Raji (cell line): Measurements from ENCODE around the gene NUBPL.

Source experiments
- POLR2A ChIP-seq: IDR thresholded peaks from 2 replicates; pipeline ENCODE4 v1.6.1; 2011; ENCODE audit warnings: low read depth, low read length, control low read depth; ENCODE audit not compliant: insufficient read depth

The NUBPL gene

DNA sequence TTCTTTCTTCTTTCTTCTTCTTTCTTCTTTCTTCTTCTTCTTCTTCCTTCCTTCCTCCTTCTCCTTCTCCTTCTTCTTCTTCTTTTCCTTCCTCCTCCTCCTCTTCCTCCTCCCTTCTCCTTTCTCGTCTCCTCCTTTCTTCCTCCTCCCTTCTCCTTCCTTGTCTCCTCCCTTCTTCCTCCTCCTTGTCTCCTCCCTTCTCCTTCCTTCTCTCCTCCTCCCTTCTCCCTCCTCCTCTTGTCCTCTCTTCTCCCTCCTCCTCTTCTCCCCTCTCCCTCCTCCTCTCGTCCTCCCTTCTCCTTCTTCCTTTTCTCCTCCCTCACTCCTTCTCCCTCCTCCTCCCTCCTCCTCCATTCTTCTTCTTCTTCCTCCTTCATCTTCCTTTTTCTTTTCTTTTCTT is 44.5 kb downstream of the NUBPL start:
- TF ChIP-seq POLR2A: no peak

DNA sequence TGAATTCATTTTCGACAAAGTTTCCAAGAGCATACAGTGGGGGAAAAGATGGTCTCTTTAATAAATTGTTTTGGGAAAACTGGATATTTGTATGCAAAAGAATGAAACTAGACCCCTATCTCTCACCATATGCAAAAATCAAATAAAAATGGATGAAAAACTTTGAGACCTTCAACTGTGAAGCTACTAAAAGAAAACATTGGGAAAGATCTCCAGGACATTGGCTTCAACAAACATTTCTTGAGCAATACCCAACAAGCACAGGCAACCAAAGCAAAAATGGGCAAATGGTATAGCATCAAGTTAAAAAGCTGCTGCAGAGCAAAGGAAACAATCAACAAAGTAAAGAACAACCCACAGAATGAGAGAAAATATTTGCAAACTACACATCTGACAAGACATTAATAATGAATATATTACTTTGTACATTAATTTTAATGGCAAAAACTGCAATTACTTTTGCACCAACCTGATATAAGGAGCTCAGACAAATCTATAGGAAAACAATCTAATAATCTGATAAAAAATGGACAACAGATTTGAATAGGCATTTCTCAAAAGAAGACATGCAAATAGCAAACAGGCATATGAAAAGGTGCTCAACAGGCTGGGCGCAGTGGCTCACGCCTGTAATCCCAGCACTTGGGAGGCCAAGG is 50.7 kb downstream of the NUBPL start:
- no peak for TF ChIP-seq POLR2A

DNA sequence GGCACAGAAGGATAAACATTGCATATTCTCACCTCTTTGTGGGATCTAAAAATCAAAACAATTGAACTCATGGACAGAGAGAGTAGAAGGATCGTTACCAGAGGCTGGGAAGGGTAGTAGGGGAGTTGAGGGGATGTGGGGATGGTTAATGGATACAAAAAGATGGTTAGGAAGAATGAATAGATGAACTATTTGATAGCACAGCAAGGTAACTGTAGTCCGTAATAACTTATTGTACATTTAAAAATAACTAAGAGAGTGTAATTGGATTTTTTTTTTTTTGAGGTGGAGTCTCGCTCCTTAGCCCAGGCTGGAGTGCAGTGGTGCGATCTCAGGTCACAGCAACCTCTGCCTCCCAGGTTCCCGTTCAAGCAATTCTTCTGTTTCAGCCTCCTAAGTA is 52.0 kb downstream of the NUBPL start:
- TF ChIP-seq POLR2A: no peak

- no peak for TF ChIP-seq POLR2A
Measured at GRCh38 chr14:31619440-31619839, 58.2 kb downstream of the NUBPL start.

GRCh38 chr14:31622060-31622459 is 60.9 kb downstream of the NUBPL start:
- TF ChIP-seq POLR2A: no peak

DNA sequence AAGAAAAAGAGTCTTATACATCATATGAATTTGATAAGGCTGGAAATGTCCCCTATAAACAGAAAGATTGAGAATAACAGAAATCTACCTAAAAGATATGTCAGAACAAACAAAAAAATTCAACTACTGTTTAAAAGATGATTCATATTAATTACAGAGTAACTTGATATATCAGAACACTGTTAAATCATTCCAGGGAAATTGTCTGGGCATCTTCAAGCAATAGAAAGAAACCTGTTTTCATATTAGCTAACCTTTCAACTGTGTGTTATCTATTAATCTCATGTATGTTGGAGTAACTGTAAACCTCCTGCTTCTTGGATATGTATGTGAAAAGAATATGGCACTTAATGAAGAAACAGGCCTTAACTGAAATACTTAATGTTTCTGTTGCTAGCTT is 96.7 kb downstream of the NUBPL start:
- TF ChIP-seq POLR2A: no peak

DNA sequence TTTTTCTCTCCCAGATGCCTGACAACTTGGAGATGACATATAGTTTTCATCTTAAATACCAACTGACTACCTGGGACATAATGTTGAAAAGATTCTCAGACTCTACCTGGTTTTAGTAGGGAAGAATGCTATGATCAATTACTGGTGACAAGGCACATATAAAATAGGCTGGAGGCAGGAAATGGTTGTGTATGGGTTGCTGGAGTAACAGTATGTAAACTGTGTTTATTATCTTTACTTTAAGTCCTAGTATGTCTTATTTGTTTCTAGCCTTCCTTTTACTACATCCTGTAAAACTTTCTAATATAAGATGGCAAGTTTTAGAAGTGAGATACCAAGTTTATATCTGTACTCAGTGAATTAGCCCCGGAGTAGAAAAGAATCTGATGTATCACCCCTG is 98.1 kb downstream of the NUBPL start:
- TF ChIP-seq POLR2A: no peak

DNA sequence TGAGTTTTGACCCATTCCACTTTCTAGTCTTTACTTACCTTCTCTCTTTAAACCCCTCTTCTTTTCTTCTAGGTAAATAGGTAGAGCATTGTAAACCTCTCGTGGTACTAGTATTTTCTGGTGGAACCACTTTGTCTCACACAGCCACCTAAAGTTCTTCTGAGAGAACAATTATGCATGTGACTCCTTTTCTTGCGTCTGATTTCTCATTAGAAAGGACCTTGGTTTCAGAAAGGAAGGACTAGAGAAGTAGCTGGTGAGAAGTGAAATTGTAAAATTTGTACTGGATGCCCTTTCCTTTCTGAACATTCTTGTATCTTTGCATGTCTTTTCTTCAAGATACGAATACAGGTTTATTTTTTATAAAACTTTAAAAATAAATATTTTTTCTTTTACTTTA is 99.0 kb downstream of the NUBPL start:
- no peak for TF ChIP-seq POLR2A

DNA sequence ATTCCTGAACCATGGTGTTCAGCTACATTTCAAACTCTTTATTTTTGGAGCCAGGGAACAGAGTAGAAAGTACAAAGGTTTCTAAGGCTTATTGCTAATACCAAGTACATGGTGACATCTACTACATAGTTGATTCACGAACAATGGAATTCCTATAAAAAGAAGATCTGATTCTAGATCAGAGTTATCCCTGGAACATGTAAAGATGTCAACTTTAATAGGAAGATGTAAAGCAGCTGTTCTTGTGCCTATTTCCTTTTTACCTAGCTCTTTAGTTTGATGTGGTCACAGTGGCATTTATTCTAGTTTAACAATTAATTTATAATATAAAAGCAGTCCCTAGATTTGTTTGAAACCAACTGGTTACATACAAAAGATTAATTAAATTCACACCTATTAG is 99.5 kb downstream of the NUBPL start:
- no peak for TF ChIP-seq POLR2A

DNA sequence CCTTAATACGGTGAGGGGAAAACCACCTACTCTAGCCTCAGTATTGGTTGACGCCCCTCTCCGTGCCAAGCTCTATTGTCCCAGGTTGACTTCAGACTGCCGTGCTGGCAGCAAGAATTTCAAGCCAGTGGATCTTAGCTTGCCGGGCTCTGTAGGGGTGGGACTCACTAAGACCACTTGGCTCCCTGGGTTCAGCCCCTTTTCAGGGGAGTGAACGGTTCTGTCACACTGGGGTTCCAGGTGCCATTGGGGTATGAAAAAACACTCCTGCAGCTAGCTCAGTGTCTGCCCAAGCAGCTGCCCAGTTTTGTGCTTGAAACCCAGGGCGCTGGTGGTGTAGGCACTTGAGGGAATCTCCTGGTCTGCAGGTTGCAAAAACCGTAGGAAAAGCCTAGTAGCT is 107.1 kb downstream of the NUBPL start:
- no peak for TF ChIP-seq POLR2A

- no peak for TF ChIP-seq POLR2A
Measured at GRCh38 chr14:31672709-31673108, 111.5 kb downstream of the NUBPL start.

DNA sequence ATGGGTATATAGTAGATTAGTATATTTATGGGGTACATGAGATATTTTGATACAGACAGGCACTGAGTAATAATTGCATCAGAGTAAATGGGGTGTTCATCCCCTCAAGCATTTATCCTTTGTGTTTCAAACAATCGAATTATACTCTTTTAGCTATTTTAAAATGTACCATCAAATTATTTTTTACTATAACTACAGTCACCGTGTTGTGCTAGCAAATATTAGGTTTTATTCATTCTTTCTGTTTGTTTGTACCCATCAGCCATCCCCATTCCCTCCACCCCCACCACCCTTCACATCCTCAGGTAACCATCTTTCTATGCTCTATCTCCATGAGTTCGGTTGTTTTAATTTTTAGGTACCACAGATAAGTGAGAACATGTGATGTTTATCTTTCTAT is 115.8 kb downstream of the NUBPL start:
- no peak for TF ChIP-seq POLR2A

DNA sequence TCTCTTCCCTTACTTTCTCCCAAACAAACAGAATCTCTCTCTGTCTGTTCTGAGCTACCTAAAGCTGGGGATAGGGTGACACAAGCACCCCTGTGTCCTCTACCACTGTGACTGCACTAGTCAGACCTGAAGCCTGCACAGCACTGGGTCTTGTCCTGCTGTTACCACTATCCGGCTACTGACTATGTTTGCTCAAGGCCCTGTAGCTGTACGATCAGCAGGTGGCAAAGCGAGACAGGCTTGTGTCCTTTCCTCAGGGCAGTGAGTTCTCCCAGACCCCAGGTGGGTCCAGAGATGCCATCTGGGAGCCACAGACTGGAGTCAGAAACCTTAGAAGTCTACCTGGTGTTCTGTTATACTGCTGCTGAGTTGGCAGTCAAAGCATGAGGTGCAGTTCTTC is 116.4 kb downstream of the NUBPL start:
- no peak for TF ChIP-seq POLR2A

DNA sequence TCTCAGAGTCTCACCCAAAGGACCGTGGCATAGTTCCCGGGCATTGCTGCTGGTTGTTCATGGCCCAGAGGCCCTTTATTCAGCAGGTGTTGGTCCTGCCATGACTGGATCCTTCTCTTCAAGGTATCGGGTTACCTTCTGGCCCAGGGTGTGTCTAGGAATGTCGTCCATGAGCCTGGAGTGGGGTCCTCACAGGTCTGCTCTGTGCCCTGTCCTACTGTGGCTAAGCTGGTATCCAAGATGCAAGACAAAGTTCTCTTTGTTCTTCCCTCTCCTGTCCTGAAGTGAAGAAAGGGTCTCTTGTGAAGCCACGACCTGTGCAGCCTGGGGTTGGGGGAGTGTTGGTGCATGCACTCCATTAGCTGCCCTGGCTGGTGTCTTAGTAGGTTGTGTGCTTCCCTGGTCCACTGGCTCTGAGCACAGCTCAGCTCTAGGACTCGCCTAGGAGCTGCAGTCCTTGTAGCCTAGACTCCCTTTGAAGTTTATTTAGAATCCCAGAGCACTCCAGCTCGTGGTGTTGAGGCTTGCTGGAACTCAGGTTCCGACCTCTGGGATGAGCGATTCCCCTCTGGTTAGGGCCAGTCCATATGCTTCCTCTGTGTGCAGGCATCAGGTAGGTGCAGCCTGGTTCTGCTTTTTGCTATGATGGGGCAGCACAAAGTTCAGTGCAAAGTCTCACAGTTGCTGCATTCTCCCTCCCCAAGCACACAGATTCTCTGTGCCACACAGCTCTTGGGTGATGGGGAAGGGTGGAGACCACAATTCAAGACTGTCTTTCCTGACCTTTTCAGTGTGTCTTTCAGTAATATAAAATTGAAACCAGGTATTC is 117.4 kb downstream of the NUBPL start:
- TF ChIP-seq POLR2A: no peak

- TF ChIP-seq POLR2A: no peak
Measured at GRCh38 chr14:31682768-31683167, 121.6 kb downstream of the NUBPL start.

GRCh38 chr14:31687726-31688125 is 126.5 kb downstream of the NUBPL start:
- no peak for TF ChIP-seq POLR2A

DNA sequence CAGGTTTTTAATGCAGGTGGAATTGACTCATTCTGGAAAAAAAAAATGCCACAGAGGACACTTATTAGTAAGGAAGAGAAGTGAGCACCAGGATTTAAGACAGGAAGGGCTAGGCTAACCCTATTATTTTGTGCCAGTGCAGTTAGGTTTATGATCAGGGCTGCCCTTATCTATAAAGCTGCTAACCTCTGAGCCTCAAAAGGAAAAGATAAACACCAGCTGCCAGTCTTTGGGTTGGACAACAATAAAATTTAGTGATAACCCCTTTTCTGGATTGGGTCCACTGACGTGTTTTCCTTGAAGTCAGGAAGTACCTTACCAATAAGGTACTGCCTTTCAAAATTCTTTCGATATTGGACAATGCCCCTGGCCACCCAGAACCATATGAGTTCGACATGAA is 128.9 kb downstream of the NUBPL start:
- TF ChIP-seq POLR2A: no peak

DNA sequence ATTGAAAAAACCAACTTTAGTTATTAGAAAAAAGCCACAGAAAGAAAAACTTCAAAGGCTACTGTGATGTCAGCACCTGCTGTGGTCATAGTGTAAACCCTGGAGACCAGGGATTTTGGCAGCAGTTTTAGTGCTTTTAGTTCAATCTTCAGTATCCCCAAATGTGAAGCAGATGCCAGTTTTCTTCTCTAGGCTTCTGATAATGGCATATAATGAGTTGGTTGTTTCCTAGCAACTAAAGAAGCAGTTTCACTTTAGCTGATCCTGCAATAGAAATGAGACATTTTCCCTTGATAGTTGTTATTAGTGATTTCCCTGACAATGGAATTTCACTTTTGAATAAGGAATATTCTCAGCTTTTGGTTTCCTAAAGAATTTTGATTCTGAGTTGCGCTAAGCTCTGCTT is 131.2 kb downstream of the NUBPL start:
- TF ChIP-seq POLR2A: no peak

DNA sequence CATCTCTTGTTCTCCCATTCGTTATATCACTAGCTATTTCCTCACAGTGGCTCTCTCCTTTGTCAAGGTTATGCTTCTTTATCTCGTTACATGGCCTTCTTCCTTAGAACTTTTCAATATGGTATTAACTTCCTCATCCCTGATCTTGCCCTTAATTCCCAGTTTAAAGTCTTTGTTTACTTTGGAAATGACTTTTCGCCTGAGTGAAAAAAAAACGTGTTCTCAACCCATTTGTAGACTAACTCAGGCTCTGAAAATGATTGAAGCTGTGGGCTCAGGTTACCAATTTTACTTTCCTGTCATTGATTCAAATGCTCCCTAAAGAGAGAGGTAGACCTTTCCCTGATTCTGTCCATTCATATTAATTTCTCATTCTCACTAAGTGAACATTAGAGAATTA is 135.2 kb downstream of the NUBPL start:
- no peak for TF ChIP-seq POLR2A
